DND-41 (cell line): ENCODE measurements around the gene RIOX2.

Experiments used
- ATAC-seq: fragments of 200-7000 bp; cut with Tn5 transposase; 3 replicates; pipeline ENCODE4 v1.9.1; 2021; ENCODE audit warnings: low read depth; ENCODE audit not compliant: insufficient read depth
- DNase-seq: peaks from one replicate; pipeline ENCODE4 v3.0.0-alpha.2; 2020
- H2AFZ ChIP-seq: 2 replicates; pipeline ENCODE4 v1.6.0; 2012; ENCODE audit warnings: low read depth, low read length
- H3K27ac ChIP-seq: 2 replicates; pipeline ENCODE4 v1.5.1; 2012; ENCODE audit warnings: low read length, inconsistent platforms
- H3K27me3 ChIP-seq: fragments of 200-600 bp; sonication (generic); 2 replicates; pipeline ENCODE4 v1.6.0; 2012; ENCODE audit warnings: low read length, mild to moderate bottlenecking, inconsistent platforms; ENCODE audit not compliant: insufficient read depth, poor library complexity
- H3K36me3 ChIP-seq: 2 replicates; pipeline ENCODE4 v1.5.1; 2012; ENCODE audit warnings: low read length, inconsistent platforms; ENCODE audit not compliant: insufficient read depth
- H3K4me1 ChIP-seq: 2 replicates; pipeline ENCODE4 v1.5.1; 2012; ENCODE audit warnings: mild to moderate bottlenecking, low read length; ENCODE audit not compliant: insufficient read depth
- H3K4me2 ChIP-seq: 2 replicates; pipeline ENCODE4 v1.6.0; 2012; ENCODE audit warnings: mild to moderate bottlenecking, moderate library complexity, low read length, inconsistent platforms; ENCODE audit not compliant: insufficient read depth
- H3K4me3 ChIP-seq, 2 experiments: fragments of 200-600 bp in 1 of 2; shearing (Covaris generic) in 1 of 2; 2 replicates each; pipeline ENCODE4 v1.5.1; 2012 to 2016; ENCODE audit warnings: inconsistent platforms in 2 of 2, low read length in 2 of 2, mild to moderate bottlenecking in 2 of 2, low read depth in 1 of 2, moderate library complexity in 1 of 2
- H3K79me2 ChIP-seq: 2 replicates; pipeline ENCODE4 v1.6.0; 2012; ENCODE audit warnings: low read length, inconsistent platforms; ENCODE audit not compliant: insufficient read depth
- H3K9ac ChIP-seq: 2 replicates; pipeline ENCODE4 v1.6.0; 2012; ENCODE audit warnings: low read depth, mild to moderate bottlenecking, inconsistent platforms, low read length, moderate library complexity
- H3K9me3 ChIP-seq: 2 replicates; pipeline ENCODE4 v1.5.1; 2012; ENCODE audit warnings: low read length, moderate library complexity, mild to moderate bottlenecking, inconsistent platforms; ENCODE audit not compliant: insufficient read depth, severe bottlenecking
- H4K20me1 ChIP-seq: 2 replicates; pipeline ENCODE4 v1.6.0; 2012; ENCODE audit warnings: low read length; ENCODE audit not compliant: insufficient read depth
- EZH2 ChIP-seq: IDR thresholded peaks from 3 replicates; pipeline ENCODE4 v1.6.1; 2012; ENCODE audit warnings: borderline replicate concordance, low read depth, mild to moderate bottlenecking, moderate library complexity, low read length, inconsistent platforms; ENCODE audit not compliant: severe bottlenecking
- TF ChIP-seq, protein P1 (sequence below): IDR thresholded peaks from 2 replicates; pipeline ENCODE4 v1.5.1; 2012; ENCODE audit warnings: borderline replicate concordance, low read length, moderate library complexity, mild to moderate bottlenecking; ENCODE audit not compliant: poor library complexity, severe bottlenecking; ENCODE audit errors: extremely low read depth

The RIOX2 gene

DNA sequence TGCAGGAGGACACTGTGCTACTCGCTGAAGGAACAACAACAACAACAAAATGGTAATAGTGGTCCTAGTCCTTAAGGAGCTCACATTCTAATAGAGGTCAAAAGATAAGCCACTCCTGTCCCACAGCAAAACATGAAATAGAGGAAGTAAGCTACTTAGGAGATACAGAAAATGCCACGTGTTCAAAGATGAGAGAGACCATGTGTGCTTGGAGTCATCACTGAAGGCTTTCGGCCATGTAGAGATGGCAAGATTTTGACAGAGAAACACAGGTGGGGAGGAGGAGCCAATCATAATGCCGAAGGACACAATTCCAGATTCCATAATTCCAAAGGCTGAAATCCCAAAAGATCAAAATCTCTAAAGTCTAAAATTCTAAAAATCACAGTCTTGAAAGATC lies 24.8 kb upstream of the RIOX2 start:
- H4K20me1 ChIP-seq, result no peaks in the 10 kb centered on the region
- no peak overlapping the region for H3K9ac ChIP-seq
- no peak overlapping the region for H2AFZ ChIP-seq
- no peak overlapping the region for H3K4me3 ChIP-seq
- TF ChIP-seq, protein P1, sequence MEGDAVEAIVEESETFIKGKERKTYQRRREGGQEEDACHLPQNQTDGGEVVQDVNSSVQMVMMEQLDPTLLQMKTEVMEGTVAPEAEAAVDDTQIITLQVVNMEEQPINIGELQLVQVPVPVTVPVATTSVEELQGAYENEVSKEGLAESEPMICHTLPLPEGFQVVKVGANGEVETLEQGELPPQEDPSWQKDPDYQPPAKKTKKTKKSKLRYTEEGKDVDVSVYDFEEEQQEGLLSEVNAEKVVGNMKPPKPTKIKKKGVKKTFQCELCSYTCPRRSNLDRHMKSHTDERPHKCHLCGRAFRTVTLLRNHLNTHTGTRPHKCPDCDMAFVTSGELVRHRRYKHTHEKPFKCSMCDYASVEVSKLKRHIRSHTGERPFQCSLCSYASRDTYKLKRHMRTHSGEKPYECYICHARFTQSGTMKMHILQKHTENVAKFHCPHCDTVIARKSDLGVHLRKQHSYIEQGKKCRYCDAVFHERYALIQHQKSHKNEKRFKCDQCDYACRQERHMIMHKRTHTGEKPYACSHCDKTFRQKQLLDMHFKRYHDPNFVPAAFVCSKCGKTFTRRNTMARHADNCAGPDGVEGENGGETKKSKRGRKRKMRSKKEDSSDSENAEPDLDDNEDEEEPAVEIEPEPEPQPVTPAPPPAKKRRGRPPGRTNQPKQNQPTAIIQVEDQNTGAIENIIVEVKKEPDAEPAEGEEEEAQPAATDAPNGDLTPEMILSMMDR, result no peak
- TF ChIP-seq EZH2, result no peak
- H3K27ac ChIP-seq, result no peak overlapping the region
- H3K36me3 ChIP-seq, result no peaks in the 10 kb centered on the region
- DNase-seq (no peak), ATAC-seq (no peak)
- H3K4me1 ChIP-seq, result no peaks in the 10 kb centered on the region; the same call in 1 of the 2 replicates
- no peaks in the 10 kb centered on the region for H3K79me2 ChIP-seq
- no peak overlapping the region for H3K4me2 ChIP-seq
- H3K27me3 ChIP-seq, result no peaks in the 10 kb centered on the region
- no peaks in the 10 kb centered on the region for H3K9me3 ChIP-seq

DNA sequence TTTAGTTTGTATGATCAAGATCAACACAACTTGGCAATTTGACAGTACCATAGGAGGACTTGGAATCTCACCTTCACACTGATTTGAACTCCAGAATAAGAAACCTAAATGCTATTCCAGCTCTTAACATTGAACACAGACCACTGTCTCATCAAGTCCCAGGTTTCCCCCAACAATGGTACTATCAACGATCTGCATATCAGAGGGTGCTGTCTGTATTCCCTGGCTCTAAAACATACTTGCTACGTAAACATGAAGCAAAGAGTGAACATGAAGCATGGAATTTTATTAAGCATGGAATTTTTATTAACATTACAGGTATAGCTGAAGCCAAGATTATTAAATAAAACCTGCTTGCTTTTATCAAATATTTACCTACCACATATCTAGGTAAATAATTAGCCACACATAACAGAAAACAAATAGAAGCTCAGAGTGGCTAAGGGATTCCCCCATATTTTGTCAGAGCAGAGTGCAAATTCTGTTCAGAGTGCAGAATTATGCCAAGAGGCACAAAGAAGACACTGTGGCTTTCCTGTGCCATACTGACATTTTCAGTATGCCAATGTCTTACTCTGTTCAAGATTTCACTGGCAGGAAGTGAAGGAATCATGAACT lies 22.2 kb upstream of the RIOX2 start:
- Histone ChIP-seq H3K4me3 (no peak overlapping the region), H3K4me2 (no peak overlapping the region), H3K27ac (no peak overlapping the region)

DNA sequence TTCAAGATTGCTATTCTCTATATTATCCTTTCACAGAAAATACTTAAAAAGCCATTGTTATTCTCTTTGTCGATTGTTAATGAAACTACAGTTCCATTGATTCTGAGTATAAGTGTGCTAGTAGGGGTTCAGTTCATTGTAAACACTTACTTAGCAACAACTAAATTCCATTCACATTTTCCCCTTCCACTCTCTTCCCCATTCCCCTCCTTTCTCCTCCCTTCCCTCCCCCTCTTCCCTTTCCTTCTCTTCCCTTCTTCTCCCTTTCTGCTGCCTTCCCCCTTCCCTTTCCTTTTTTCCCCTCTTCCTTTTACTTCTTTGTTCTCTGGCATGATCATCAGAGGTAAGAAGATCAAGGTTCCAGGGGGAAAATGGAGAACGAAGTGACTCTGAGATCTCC lies 21.3 kb upstream of the RIOX2 start:
- Histone ChIP-seq H3K4me1 (peaks cover 23% of the 10 kb centered on the region), H3K9ac (no peak overlapping the region), H3K36me3 (no peaks in the 10 kb centered on the region), H3K27ac (no peak overlapping the region), H2AFZ (no peak overlapping the region), H3K9me3 (peaks cover 2% of the 10 kb centered on the region), H3K4me2 (no peak overlapping the region), H3K79me2 (no peaks in the 10 kb centered on the region), H3K27me3 (no peaks in the 10 kb centered on the region), H4K20me1 (no peaks in the 10 kb centered on the region), H3K4me3 (no peak overlapping the region)
- no peak for DNase-seq
- ATAC-seq, result no peak
- TF ChIP-seq EZH2, result no peak
- TF ChIP-seq, protein P1, result no peak

More for the DNA sequence above, 22.2 kb upstream of the RIOX2 start:
- H3K4me1 ChIP-seq, result peaks cover 23% of the 10 kb centered on the region
- H3K9me3 ChIP-seq, result no peaks in the 10 kb centered on the region
- ATAC-seq, result no peak
- H3K79me2 ChIP-seq, result no peaks in the 10 kb centered on the region
- no peak for DNase-seq
- no peak overlapping the region for H2AFZ ChIP-seq
- no peak for TF ChIP-seq EZH2
- TF ChIP-seq, protein P1, result no peak
- no peaks in the 10 kb centered on the region for H4K20me1 ChIP-seq
- no peak overlapping the region for H3K9ac ChIP-seq
- H3K27me3 ChIP-seq, result no peaks in the 10 kb centered on the region
- H3K36me3 ChIP-seq, result no peaks in the 10 kb centered on the region
